SK-N-DZ (cell line): ENCODE measurements around the gene ZNF311.
"Not testable (repeated sequence)": the region's sequence is repeated elsewhere in the genome, so short reads cannot be mapped to it uniquely, and the experiment has no call there.

Experiments
- DNase-seq: peaks from one replicate; pipeline ENCODE4 v3.0.0-alpha.2; 2015; ENCODE audit warnings: low spot score

ZNF311 gene

DNA sequence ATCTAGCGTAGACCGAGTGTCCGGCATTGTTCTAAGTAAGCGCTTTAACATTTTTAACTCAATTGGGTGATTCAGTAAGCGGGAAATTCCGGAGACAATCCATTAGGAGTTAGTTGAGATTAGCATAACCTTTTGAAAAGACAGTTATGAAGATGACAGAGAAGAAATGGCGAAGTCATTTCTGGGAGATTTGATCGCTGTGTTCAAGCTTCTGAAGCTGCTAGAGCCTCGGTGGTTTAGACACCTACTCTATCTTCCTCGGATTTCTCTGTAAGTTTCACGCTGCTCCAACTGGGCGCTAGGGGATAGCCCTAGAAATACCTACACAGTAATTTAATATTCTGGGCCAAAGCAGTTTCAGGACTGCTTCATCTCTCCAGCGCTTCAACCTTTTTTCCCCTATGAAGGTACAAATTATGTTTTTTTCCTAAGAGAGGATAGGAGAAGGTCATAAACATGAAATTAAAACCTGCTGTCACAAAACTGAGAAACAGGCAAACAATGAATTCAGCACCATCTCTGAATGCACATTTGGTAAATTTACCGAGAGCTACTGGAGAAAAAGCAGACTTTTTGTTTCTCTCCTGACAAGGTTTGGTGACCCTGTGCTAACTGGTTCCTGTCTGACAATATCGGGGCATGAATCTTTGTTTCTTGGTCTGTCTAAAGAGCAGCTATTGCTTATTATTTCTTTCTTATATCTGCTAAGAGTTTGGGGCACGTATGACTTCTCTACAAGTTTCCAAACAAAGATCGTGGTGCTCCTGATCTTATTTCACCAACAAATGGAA, 22.4 kb downstream of the ZNF311 start:
- DNase-seq, result peak; percentile 43

DNA sequence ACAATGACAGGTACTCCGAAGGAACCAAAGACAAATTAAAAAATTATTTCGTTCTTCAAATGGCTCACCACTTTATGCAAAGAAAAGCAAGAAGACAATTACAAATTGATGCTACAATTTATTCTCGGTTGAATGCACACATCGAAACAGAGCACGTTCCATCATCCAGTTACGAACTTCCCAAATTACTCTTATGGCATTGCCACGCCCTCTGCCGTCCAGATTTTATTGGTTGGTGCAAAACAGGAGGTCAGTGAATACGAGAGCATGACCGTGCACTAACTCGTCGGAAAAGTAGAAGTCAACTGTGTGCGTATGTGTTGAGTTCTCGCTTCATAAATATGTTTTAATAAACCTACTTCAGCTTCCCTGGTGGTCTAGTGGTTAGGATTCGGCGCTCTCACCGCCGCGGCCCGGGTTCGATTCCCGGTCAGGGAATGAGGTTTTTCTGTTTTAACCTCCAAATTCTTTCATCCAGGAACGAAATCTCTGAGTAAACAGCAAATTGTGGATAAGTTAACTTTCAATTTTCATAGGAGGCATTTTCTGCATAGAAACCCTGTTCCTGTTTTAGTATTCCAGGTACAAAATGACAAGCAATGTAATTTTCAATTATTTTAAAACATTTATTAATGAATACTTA, 23.2 kb downstream of the ZNF311 start:
- peak; percentile 88 for DNase-seq

DNA sequence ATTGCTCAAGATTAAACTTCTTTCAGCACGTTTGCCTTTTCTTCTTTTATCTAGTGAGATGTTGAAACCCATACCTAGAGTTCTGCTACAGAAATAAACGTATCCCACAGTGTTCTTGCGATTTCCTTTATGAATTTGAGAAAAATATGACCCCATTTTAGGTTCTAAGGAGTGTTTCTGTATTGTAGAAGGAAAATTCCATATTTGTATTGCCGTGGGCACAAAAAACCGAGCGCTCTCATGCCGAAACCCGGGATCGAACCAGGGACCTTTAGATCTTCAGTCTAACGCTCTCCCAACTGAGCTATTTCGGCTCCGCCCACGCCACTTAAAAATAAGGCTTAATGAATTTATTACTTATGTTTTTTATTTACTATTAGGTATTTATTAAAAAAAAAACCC, 23.7 kb downstream of the ZNF311 start:
- peak; percentile 78 for DNase-seq

DNA sequence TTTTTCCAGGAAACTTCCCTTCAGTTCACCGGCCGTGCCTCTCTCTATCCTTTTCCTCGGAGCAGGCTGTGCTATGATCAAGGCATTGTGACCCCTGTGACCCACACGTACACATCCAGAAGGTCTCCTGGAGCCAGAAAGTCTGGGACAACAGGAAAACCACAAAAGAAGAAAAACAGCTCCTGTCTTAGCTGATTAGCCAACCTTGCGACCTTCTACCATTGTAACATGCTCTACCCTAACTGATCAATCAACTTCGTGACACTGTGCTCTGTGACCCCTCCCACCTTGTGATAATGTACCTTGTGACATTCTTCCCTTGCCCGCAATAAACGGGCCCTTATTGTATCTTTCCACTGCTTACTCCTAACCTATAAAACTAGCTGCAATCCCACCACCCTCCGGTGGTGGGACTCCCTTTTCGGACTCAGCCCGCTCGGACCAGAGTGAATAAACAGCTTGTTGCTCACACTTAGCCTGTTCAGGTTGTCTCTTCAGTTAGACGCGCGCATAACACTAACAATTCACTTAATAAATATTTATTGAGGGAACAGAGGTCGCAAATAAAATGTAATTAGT, 24.2 kb downstream of the ZNF311 start:
- peak; percentile 87 for DNase-seq

DNA sequence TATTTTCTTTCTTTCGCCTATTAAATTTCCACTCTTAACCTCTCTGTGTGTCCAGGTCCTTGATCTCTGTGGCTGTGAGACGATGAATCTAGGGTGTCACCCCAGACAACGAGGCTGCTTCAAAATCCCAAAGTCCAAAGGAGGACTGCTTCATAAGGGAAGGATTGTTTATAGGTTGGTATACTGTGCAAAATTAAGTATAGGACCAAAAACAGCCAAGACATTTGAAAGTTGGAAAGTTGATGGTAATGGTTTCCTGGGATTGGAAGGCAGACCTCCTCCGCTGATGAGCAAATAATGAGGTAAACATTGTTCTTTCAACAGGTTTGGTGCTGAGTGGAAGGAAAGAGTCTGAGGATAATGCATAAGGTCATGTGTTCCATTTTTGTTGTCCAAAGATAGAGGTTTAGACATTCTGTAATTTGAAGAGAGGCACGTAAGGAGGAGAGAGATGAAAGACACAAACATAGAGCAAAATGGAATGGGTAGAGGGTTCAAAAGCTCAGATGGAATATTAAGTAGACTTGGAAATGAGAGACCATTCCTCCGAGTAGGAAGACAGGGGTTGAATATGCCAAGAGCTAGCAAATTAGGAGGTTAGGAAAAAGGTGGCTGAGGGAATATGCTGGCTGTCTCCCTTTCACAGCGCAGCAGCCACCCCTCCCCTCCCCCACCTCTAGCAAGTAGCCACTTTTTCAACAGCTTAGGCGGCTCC, 24.8 kb downstream of the ZNF311 start:
- no peak for DNase-seq

DNA sequence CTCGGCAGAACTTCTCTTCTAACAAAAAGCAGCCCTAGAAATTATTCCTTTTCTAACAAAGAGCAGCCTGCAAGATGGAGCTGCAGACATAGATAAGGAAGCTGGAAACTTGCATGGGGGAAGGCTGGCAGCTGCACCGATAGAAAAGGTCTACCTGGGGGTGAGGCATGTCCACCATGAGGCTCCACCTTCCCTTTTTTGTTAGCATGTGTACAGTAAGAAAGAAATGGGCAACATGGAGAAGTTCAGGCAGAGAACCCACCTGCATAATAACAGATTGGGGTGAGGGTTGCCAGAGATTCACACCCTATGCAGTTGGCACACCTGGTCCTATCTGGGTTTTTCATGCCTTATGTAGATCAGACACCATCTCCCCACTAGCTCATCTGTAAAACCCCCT, 25.4 kb downstream of the ZNF311 start:
- DNase-seq, result no peak

DNA sequence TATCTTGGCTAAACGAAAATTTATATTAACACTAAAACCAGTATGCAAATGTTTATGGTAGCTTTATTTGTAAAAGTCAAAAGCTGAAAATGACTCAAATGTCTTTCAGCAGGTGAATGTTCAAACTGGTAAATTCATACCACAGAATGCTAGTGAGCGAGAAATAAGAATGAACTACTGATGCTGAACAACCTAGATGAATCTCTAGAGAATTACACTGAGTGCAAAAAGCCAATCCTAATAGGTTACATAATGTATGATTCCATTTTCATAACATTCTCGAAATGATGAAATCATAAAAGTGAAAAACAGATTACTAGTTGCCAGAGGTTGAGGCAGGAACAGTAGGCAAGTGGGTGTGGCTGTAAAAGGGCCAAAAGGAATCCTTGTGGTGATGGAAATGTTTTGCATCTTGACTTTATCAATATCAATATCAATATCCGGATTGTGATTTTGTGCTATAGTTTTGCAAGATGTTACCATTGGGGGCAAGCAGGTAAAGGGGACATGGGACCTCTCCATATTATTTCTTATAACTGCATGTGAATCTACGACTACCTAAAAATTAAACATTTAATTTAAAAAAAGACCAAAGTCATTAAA, 26.1 kb downstream of the ZNF311 start:
- DNase-seq, result no peak

DNA sequence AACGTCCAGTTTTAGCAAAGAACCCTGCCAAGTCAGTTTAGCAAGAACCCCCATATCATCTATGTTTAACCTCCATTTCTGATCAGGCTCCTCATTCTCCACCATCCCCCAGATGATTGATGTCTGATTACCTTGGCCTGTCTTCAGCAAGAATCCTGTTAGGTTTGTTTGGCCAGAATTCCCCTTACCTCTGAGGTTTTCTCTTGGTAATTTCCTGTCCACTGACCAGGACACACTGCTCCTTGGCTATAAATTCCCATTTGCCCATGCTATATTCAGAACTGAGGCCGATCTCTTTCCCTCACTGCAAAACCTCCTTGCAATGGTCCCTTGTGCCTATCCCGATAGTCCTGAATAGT, 27.0 kb downstream of the ZNF311 start:
- no peak for DNase-seq

DNA sequence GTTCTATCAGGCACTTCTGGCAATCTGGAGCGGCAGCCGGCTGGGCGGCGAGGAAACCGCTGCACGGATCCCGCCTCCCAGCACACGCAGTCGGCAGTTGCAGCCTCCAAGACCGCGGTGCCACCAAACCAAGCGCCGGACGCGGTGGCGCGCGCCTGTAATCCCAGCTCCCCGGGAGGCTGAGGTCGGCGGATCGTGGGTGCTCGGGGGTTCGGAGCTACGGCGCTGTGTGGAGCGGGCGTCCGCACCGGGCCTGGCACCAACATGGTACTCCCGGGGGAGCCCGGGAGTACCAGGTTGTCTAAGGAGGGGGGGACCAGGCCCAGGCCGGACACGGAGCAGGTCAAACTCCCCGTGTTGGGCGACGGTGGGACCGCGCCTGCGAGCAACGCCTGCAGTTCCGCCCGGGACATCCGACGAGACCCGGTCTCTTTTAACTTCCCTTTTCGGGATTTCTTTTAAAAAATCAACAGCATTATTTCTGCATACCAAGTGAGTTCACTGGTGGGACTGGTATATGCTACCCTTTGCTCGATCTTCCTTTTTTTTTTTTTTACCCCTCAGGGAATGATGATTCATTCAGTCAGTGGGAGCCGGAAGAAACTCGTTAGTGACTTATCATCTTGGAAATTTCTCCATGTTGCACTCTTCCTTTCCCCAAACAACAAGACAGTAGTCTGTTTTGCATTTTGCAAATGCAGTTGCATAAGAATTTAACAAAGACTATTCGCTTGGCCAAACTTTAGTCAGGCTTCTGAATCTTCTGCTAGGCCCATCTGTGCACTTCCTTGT, 27.6 kb downstream of the ZNF311 start:
- no peak for DNase-seq

DNA sequence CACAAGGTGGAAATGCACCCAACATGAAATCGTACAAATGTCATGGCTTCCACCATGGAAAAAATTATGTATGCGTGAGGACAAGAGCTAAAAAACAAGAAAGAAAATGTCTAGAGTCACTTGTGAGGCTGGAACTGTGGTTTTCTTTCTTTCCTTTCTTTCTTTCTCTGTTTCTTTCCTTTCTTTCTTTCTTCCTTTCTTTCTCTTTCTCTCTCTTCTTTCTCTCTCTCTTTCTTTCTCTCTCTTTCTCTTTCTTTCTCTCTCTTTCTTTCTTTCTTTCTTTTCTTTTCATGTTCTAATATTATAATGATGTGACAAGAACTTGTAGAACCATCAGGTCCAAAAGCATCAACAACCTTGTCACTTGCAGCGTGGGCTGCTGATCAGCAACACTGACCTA, 28.4 kb downstream of the ZNF311 start:
- DNase-seq, result no peak

DNA sequence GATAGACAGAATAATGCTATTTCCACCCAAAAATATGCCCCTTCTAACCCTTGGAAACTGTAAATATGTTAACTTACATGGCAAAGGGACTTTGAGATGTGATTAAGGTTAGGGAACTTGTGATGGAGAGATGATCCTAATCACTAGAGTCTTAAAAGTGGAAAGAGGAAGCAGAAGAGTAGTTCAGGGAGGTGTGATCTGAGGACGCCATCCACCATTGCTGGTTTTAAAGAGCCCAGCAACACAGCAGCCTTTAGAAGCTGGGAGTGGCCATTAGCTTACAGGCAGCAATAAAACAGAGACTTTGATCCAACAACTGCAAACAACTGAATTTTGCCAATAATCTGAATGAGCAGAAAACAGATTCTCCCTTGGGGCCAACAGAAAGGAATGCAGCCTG, 30.6 kb downstream of the ZNF311 start:
- no peak for DNase-seq

DNA sequence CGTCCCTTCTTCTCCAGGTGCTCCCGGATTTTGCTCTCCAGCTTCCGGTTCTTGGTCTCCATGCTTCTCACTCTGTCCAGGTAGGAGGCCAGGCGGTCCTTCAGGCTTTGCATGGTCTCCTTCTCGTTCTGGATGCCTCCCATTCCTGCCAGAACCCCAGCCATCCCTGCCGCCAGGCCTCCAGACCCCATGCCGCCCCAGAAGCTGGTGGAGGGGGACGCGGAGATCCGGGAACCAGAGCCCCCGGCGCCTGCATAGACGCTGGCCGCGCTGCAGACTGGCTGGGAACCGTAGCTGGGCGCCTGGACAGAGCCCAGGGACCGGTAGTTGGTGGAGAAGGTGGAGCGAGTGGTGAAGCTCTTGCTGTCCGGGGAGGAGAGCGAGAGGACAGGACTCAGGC, 35.1 kb downstream of the ZNF311 start:
- DNase-seq, result not testable (repeated sequence)

DNA sequence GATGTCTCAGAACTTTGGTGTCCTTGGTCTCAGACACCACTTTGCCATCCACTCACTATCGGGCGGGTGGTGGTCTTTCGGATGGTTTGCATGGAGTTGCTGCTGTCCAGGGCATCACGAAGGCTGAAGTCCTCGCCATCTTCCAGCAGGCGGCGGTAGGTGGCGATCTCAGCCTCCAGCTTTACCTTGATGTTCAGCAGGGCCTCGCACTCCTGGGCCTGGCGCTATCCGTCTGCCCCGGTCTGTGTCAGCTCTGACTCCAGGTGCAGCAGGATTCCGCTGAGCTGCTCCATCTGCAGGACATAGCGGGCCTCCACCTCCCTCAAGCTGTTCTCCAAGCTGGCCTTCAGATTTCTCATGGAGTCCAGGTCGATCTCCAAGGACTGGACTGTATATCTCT, 36.0 kb downstream of the ZNF311 start:
- no peak for DNase-seq

DNA sequence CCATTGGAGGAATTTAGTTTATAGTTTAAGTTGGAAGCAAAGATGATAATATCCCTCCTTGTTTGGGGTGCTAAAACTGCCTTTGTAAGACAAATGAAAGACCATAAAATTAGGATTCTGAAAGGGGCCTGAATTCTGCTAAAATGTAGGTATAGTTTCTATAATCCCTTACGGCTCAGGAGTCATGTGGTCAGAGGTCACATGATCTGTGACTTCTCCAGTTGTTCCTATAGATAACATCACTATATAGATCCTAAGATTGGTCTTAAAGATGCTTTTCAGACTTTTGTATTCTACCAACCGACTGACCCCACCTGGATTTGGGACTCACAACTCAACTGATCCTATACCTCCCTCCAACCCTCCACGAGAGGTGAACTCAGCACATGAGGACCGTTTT, 36.6 kb downstream of the ZNF311 start:
- DNase-seq, result no peak

DNA sequence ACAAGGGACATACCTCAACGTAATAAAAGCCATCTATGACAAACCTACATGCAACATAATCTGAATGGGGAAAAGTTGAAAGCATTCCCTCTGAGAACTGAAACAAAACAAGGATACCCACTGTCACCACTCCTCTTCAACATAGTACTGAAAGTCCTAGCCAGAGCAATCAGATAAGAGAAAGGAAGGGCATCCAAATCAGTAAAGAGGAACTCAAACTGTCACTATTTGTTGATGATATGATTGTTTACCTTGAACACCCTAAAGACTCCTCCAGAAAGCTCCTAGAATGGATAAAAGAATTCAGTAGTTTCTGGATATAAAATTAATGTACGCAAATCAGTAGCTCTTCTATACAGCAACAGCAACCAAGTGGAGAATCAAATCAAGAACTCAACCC, 39.4 kb downstream of the ZNF311 start:
- DNase-seq, result no peak

DNA sequence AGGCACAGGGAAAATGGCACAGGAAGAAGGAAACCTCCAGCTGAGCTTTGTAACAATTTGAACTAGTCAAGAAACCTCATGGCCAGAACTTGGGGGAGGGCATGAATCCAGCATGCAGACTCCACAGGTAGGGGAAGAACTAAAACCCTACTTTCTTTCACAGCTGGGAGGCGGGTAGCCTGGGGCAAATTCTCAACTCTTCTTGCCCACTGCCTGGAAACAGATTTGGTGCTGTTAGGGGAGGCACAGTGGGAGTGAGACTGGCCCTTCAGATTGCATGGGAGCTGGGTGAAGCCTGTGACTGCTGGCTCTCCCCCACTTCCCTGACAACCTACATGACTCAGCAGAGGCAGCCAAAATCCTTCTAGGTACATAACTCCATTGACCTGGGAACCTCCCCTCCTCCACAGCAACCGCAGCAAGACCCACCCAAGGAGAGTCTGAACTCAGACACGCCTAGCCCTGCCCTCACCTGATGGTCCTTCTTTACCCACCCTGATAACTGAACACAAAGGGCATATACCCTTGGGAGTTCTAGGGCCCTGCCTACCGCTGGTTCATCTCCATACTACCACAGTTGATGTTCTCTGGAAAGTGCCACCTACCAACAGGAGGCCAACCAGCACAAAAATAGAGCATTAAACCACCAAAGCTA, 44.1 kb downstream of the ZNF311 start:
- no peak for DNase-seq

DNA sequence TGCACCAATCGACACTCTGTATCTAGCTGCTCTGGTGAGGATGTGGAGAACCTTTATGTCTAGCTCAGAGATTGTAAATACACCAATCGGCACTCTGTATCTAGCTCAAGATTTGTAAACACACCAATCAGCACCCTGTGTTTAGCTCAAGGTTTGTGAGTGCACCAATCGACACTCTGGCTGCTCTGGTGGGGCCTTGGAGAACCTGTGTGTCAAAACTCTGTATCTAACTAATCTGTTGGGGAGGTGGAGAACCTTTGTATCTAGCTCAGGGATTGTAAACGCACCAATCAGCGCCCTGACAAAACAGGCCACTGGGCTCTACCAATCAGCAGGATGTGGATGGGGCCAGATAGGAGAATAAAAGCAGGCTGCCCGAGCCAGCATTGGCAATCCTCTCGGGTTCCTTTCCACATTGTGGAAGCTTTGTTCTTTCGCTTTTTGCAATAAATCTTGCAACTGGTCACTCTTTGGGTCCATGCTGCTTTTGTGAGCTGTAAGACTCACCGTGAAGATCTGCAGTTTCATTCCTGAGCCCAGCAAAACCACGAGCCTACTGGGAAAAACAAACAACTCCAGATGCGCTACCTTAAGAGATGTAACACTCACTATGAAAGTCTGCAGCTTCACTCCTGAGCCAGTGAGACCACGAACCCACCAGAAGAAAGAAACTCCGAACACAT, 46.4 kb downstream of the ZNF311 start:
- not testable (repeated sequence) for DNase-seq

DNA sequence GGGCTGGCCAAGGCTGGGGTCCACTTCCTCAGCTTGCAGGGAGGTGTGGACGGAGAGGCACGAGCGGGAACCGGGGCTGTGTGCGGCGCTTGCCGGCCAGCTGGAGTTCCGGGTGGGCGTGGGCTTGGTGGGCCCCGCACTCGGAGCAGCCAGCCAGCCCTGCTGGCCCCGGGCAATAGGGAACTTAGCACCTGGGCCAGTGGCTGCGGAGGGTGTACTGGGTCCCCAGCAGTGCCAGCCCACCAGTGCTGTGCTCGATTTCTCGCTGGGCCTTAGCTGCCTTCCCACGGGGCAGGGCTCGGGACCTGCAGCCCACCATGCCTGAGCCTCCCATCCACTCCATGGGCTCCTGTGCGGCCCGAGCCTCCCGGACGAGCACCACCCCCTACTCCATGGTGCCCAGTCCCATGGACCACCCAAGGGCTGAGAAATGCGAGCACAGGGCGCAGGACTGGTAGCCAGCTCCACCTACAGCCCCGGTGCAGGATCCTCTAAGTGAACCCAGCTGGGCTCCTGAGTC, 47.3 kb downstream of the ZNF311 start:
- not testable (repeated sequence) for DNase-seq

DNA sequence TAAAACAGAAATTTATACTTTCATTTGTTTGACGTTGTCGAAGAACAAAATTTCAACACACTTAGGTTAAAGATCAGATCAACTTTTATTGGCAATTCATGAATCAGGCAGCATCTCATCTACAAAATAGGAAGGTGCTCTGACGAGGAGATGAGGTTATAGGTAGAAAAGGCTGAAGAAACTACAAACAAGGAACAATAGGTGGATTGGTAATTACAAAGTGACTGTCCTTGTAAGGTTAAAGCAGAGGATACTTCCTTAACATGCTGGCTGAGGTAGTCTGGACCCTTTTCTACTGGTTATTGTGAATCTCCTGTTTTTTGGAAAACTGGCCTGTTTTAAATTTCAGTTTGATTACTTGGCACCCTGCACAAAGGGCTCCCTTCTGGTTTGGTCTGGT, 48.8 kb downstream of the ZNF311 start:
- no peak for DNase-seq
